Urothelium cell line (cell line): ENCODE results near the gene VEZF1.

ENCODE experiments used
- DNase-seq: peaks from one replicate; pipeline ENCODE4 v3.0.0; 2011; ENCODE audit warnings: low spot score, mixed read lengths
- FAIRE-seq: peaks from 2 replicates; lab custom pipeline; 2011; peaks lifted over from hg19 to GRCh38; lab: Jason Lieb, UNC

The VEZF1 gene

DNA sequence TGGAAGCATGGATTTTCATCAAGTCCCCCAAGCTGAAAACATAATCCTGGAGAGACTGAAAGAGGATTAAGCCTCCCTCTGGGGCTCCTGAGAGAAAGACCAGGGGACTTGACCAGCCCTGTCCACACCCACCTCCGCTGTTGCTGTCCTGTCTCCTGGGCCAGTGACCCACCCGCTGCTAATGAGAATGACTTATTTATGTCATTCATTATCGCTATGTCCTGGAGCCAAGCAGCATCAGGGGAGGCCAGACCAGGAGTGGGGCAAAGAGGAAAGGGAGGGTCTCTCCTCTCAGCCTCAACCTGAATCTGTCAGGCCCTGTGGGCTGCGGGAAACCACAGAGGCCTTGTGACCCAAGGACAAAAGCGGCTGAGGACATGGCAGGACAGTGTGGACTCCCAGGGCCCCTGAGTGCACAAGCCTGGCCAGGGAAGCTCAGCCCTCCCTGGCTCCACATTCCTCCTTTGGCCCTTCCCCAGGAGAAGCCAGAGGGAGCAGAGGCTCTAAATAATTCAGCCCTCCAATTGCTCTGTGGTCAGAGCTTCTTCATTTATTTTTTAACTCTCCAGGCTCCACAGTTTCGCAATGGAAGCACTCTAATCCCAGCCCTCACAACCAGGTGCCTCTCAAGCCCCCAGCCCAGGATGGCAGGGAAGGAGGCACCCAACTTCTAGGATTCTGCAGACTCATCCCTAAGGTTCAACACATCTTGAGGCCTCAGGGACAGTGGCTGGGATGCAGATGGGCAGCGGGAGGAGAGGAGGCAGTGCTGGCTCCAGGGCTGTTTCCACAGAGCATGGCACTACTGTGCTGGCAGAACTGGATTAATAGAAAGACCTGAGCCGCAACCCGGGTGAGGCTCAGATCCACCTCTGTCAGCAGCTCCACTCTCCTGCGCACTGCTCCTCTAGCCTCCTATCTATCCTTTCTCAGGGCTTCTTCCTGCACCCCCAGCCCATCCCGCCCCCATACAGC, 51.9 kb downstream of the VEZF1 start:
- FAIRE-seq, result no peak
- DNase-seq, result no peak

DNA sequence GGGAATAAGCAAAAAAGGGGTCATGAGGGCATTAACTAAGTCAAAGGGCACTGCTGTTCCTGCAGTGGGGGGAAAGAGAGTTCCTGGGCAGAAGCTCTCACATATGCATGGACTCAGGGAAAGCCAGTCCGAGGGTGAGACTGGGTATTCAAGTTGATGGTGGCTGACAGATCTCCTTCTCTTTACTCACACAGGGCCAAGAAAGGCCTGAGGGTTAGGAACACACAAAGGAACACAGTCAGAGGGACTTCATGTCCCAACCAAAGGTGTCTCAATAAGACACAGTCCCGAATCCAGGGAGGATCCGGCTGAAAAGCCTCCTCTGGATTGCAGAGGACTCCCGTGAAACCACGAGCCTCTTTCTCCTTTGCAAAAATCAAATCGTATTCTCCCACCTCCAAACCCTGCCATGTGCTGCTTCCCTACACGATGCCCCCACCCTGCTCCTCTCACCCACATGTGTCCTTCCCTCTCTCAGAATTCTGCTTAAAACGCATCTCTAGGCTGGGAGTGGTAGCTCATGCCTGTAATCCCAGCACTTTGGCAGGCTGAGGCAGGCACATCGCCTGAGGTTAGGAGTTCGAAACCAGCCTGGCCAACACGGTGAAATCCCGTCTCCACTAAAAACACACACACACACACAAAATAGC, 56.4 kb downstream of the VEZF1 start:
- peak; percentile 55 for FAIRE-seq
- no peak for DNase-seq

DNA sequence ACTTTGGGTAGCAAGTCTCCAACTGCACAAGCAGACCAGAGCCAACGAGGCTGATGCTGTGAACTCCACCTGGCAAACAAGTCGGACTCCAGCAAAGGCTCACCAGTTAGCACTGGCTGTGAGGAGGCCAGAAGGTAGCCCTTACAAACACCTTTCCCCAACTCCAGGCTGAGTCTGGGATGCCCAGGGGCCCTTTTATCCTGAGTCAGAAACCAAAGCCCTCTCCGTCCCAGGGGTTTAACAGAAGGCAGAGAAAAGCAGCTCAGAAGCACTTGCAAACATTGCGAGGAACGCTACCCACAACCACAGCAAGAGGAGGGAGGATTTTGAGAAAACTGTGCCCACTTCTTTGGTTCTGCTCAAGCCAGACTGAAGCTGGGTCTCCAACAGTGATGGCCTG, 57.8 kb downstream of the VEZF1 start:
- DNase-seq, result no peak
- FAIRE-seq, result no peak

DNA sequence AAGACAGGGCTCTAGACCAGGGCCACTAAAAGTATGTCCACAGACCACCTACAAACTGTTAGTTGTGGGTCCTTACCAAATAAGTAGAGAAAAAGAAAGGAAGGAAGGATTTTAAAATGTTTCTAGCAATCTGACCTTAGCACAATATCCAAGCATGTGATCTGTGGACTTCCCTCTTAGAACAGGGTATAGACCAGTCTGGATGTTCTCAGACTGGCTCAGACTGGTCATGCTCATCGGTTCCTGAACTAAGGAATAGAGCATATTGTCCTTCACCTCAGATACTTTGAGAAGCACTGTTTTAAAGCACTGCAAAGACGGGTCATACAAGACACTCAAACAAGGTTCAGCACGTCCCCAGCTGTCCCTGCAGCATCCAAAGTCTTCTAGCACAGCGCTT, 58.7 kb downstream of the VEZF1 start:
- FAIRE-seq, result no peak
- DNase-seq, result no peak

DNA sequence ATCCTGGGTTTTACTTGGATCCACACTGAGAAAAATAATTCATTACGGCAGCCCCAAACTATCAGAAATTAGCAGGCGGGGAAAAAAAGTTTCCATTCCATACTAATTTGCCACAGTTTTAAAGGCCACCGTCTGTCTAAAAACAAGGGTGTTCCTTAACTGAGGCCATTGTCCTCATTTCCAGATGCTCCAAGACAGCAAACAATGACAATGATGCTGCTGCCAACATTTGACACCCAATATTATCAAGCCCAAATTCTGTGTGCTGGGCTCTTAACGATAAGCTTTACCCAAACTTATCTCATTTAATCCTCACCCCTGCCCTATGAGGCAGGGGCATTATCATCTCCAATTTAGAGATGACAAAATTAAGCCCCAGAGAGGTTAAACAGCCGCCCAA, 59.1 kb downstream of the VEZF1 start:
- FAIRE-seq (no peak), DNase-seq (no peak)

DNA sequence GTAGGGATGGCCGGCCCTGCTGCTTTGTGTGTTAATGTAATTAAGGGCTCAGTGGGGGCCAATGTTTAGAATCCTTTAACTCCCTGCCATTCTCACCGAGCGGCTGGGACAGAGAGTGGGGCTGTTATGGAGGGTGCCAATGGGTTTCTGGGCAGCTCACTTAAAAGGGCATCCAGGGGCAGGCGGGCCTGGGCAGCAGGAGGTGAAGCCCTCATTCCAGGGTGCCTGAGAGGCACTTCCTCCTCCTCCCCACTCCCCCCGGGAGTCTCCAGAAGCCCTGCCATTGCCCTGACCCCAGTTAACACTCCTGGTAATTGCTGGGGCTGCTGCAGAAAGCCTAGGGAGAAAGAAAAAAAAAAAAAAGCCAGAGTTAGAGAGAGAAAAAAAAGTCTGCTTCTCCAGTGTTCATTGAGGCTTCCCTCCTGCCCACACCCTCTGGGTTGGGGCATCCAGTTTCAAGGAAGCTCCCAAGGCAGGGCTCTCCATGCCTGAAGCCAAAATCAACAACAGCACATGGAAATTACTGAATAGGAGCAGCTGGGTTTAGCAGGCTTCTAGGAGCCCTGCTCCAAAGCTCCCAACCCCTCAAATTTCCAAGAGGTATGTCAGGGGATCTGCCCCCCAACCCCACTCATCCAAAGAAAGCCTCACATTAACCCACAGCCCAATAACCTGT, 60.9 kb downstream of the VEZF1 start:
- FAIRE-seq (no peak), DNase-seq (no peak)

DNA sequence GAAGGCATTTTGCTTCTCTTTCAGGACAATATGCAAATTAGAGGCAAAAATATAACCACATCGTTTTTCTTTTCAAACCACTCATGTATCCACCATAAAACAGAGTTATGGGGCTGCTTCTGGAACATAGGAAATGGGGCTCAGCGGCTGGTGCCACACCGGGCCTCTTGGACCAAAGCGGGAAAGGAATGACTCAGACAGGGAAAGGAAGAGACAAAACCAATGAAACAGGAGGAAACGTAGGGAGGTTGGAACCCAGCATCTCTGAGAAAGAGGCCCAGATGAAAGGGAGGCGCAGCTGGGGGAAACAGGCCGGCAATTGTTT, 61.4 kb downstream of the VEZF1 start:
- no peak for DNase-seq
- no peak for FAIRE-seq

DNA sequence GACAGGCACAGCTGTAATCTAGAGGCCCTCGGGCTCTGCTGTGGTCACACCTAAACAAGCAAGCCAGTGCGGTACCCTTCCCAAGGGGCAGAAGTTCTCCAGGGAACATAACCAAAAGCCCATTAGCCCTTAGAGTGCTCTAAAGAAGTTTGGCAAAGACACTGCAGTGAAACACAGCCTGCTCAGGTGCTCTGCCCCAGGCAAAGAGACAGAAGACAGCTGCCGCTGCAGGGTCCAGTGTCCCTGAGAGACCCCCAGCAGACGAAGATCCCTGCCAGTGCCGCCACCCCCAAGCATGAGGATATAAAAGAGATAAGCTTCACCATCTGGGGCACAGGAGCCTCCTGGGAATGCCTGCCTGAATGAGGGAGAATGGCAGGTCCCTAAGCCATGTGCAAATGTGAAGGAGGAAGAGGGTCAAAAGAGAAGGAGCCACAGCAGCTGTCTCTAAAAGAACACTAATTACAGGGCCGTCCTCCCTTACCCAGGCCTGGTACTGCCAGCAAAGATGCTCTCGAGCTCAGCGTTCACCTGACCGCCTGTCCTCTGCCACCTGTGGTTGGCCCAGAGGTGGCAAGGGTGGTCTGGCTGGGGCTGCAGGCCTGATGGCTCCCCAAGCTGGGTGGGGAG, 62.6 kb downstream of the VEZF1 start:
- DNase-seq (no peak), FAIRE-seq (no peak)

DNA sequence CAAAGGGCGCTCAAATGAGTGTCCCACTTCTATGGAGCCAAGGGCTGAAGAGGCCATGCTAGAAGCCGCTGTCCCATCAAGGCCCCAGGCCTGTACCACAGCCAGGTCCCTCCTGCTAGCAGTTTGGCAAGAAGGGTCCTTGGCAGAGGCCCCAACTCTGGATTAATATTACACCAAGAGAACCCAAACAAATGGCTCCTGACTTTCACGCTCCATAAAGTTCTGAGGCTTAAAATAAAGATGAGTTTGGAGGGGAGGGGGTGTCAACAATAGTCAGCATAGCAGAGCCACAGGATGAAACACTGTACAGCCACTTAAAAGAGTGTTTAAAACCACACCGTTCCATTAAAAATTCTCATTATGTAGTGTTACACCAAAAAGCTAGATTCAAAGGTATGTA, 63.4 kb downstream of the VEZF1 start:
- no peak for FAIRE-seq
- no peak for DNase-seq
